HCT116 (cell line): Measurements from ENCODE around the gene CPLX3.

Source experiments
- ATF3 ChIP-seq: IDR thresholded peaks from 2 replicates; pipeline ENCODE4 v1.6.1; 2012
- CEBPB ChIP-seq: IDR thresholded peaks from 2 replicates; pipeline ENCODE4 v1.6.1; 2012; ENCODE audit warnings: low read depth
- CTCF ChIP-seq, 3 experiments: fragments of 200-600 bp in 1 of 3; sonication (generic) in 1 of 3; IDR thresholded peaks in 2 of 3; conservative IDR thresholded peaks in 1 of 3; 2 replicates each; pipeline ENCODE4 v1.5.1; 2012 to 2017; ENCODE audit warnings: low read depth in 2 of 3, low read length in 2 of 3, antibody characterized with exemption in 1 of 3, borderline replicate concordance in 1 of 3, control low read depth in 1 of 3, mild to moderate bottlenecking in 1 of 3, mixed read lengths in 1 of 3, mixed run types in 1 of 3, moderate library complexity in 1 of 3; ENCODE audit not compliant: insufficient read depth in 1 of 3
- EZH2 ChIP-seq: fragments of 200-600 bp; sonication (generic); IDR thresholded peaks from 2 replicates; pipeline ENCODE4 v1.6.1; 2017; ENCODE audit warnings: antibody characterized with exemption, mixed run types
- EZH2phosphoT487 ChIP-seq: fragments of 200-600 bp; IDR thresholded peaks from 2 replicates; pipeline ENCODE4 v1.6.1; 2018; ENCODE audit warnings: antibody characterized with exemption, borderline replicate concordance
- JUND ChIP-seq: IDR thresholded peaks from 2 replicates; pipeline ENCODE4 v1.6.1; 2012
- MAX ChIP-seq: IDR thresholded peaks from 2 replicates; pipeline ENCODE4 v1.6.1; 2012
- POLR2A ChIP-seq: IDR thresholded peaks from 2 replicates; pipeline ENCODE4 v1.7.0; 2011; ENCODE audit warnings: borderline replicate concordance; ENCODE audit not compliant: insufficient read depth, insufficient read length; ENCODE audit errors: extremely low read depth
- POLR2AphosphoS5 ChIP-seq: IDR thresholded peaks from 2 replicates; pipeline ENCODE4 v1.6.1; 2011; ENCODE audit warnings: mild to moderate bottlenecking, low read depth, low read length, moderate library complexity
- REST ChIP-seq: IDR thresholded peaks from 2 replicates; pipeline ENCODE4 v1.6.1; 2012; ENCODE audit warnings: low read depth
- TCF7L2 ChIP-seq: IDR thresholded peaks from 2 replicates; pipeline ENCODE4 v1.7.0; 2011; ENCODE audit warnings: borderline replicate concordance, inconsistent platforms; ENCODE audit not compliant: insufficient read depth, insufficient read length; ENCODE audit errors: extremely low read depth
- YY1 ChIP-seq: IDR thresholded peaks from 2 replicates; pipeline ENCODE4 v1.6.1; 2011; ENCODE audit warnings: low read length, low read depth, moderate library complexity, mild to moderate bottlenecking; ENCODE audit not compliant: insufficient replicate concordance; ENCODE audit errors: extremely low read depth
- ZFX ChIP-seq: fragments of 450-650 bp; IDR thresholded peaks from 2 replicates; pipeline ENCODE4 v1.6.1; 2017
- ZNF274 ChIP-seq: fragments of 200-500 bp; sonication (Bioruptor generic); IDR thresholded peaks from 2 replicates; pipeline ENCODE4 v1.6.1; 2014; ENCODE audit warnings: mild to moderate bottlenecking, low read depth, low read length, inconsistent platforms

GRCh38 chr15:74783808-74784175 is 42.6 kb upstream of the CPLX3 start:
- no peak for TF ChIP-seq CTCF (IDR thresholded peaks at IDR 0.05 in 2 of 3, conservative IDR thresholded peaks at IDR 0.05 in 1 of 3; ENCODE audit: borderline replicate concordance in 1 of 3, insufficient read depth in 1 of 3, low read depth in 2 of 3, low read length in 2 of 3)
- no peak for TF ChIP-seq EZH2phosphoT487
- TF ChIP-seq REST, result no peak
- no peak for TF ChIP-seq POLR2A
- no peak for TF ChIP-seq POLR2AphosphoS5
- no peak for TF ChIP-seq CEBPB
- no peak for TF ChIP-seq ZFX
- TF ChIP-seq YY1, result no peak
- no peak for TF ChIP-seq ATF3
- no peak for TF ChIP-seq TCF7L2
- no peak for TF ChIP-seq JUND
- no peak for TF ChIP-seq EZH2
- TF ChIP-seq ZNF274, result no peak
- no peak for TF ChIP-seq MAX
